HepG2 (cell line): Measurements from ENCODE around the gene GNB3. TPM values are rescaled to one million over a fixed set of nuclear protein-coding genes. Genes with fewer than 3 reads are reported as not detected.
A peak's percentile ranks its signal among the peaks of the same experiment; 100 is the strongest.

ENCODE experiments used
- CCAR2 ChIP-seq: fragments of 200-400 bp; formaldehyde crosslinking; optimal IDR thresholded peaks from 2 replicates; pipeline ENCODE3; 2018; ENCODE audit warnings: low read depth, mild to moderate bottlenecking, low read length, moderate library complexity
- DRAP1 ChIP-seq: IDR thresholded peaks from 2 replicates; pipeline ENCODE4 v1.6.1; 2016; ENCODE audit warnings: missing genetic modification reagents, missing compliant biosample characterization
- HOXA3 ChIP-seq: sonication (generic); formaldehyde crosslinking; IDR thresholded peaks from 2 replicates; pipeline ENCODE4 v1.5.0; 2020; ENCODE audit warnings: missing genetic modification reagents
- HOXA9 ChIP-seq: sonication (generic); formaldehyde crosslinking; IDR thresholded peaks from 2 replicates; pipeline ENCODE4 v1.8.1; 2022; ENCODE audit warnings: missing genetic modification reagents, mild to moderate bottlenecking, moderate library complexity, borderline replicate concordance
- IRF9 ChIP-seq: sonication (generic); formaldehyde crosslinking; IDR thresholded peaks from 2 replicates; pipeline ENCODE4 v1.8.0; 2022; ENCODE audit warnings: missing genetic modification reagents, mild to moderate bottlenecking, borderline replicate concordance
- MAF1 ChIP-seq: sonication (generic); formaldehyde crosslinking; IDR thresholded peaks from 2 replicates; pipeline ENCODE4 v1.5.0; 2020; ENCODE audit warnings: missing genetic modification reagents, borderline replicate concordance
- MED8 ChIP-seq: sonication (generic); formaldehyde crosslinking; IDR thresholded peaks from 2 replicates; pipeline ENCODE4 v1.8.1; 2023; ENCODE audit warnings: mild to moderate bottlenecking, missing genetic modification reagents; ENCODE audit not compliant: insufficient replicate concordance
- MTA3 ChIP-seq: sonication (generic); formaldehyde crosslinking; IDR thresholded peaks from 2 replicates; pipeline ENCODE4 v1.4.0; 2020; ENCODE audit warnings: missing genetic modification reagents
- NFE2 ChIP-seq: sonication (generic); formaldehyde crosslinking; IDR thresholded peaks from 2 replicates; pipeline ENCODE4 v1.4.0; 2020; ENCODE audit warnings: missing genetic modification reagents
- POLR2AphosphoS5 ChIP-seq: IDR thresholded peaks from 2 replicates; pipeline ENCODE4 v1.6.1; 2012; ENCODE audit warnings: low read depth, low read length
- RBFOX2 ChIP-seq: fragments of 200-400 bp; formaldehyde crosslinking; IDR thresholded peaks from 2 replicates; pipeline ENCODE4 v1.6.1; 2017; ENCODE audit warnings: low read depth, mild to moderate bottlenecking, low read length
- REL ChIP-seq: sonication (generic); formaldehyde crosslinking; conservative IDR thresholded peaks from 2 replicates; pipeline ENCODE4 v1.8.0; 2022; ENCODE audit warnings: mild to moderate bottlenecking, missing genetic modification reagents, moderate library complexity
- SAFB2 ChIP-seq: sonication (generic); formaldehyde crosslinking; IDR thresholded peaks from 2 replicates; pipeline ENCODE4 v1.5.1; 2020; ENCODE audit warnings: missing genetic modification reagents, low read depth, mild to moderate bottlenecking, borderline replicate concordance
- SOX6 ChIP-seq, 2 experiments: fragments of 450-650 bp in 1 of 2; sonication (generic) in 1 of 2; formaldehyde crosslinking in 1 of 2; IDR thresholded peaks; 2 replicates each; pipeline versions ENCODE4 v1.4.0 to v1.6.1; 2017 to 2020; ENCODE audit warnings: antibody characterized with exemption in 1 of 2, mild to moderate bottlenecking in 1 of 2, missing genetic modification reagents in 1 of 2
- ZFP90 ChIP-seq: sonication (generic); formaldehyde crosslinking; IDR thresholded peaks from 2 replicates; pipeline ENCODE4 v1.8.0; 2022; ENCODE audit warnings: missing genetic modification reagents, mild to moderate bottlenecking, inconsistent platforms, borderline replicate concordance
- ZNF12 ChIP-seq: sonication (generic); formaldehyde crosslinking; IDR thresholded peaks from 2 replicates; pipeline ENCODE4 v1.5.0; 2020; ENCODE audit warnings: missing genetic modification reagents
- ZNF326 ChIP-seq: sonication (generic); formaldehyde crosslinking; IDR thresholded peaks from 2 replicates; pipeline ENCODE4 v1.4.0; 2020; ENCODE audit warnings: missing genetic modification reagents, borderline replicate concordance
- ZNF547 ChIP-seq: sonication (generic); formaldehyde crosslinking; IDR thresholded peaks from 2 replicates; pipeline ENCODE4 v1.5.1; 2020; ENCODE audit warnings: mild to moderate bottlenecking, missing genetic modification reagents
- ZNF605 ChIP-seq: sonication (generic); formaldehyde crosslinking; IDR thresholded peaks from 2 replicates; pipeline ENCODE4 v1.8.0; 2022; ENCODE audit warnings: mild to moderate bottlenecking, missing genetic modification reagents
- ZNF609 ChIP-seq: sonication (generic); formaldehyde crosslinking; IDR thresholded peaks from 2 replicates; pipeline ENCODE4 v1.4.0; 2020; ENCODE audit warnings: mild to moderate bottlenecking, missing genetic modification reagents, borderline replicate concordance
- ZNF616 ChIP-seq: sonication (generic); formaldehyde crosslinking; IDR thresholded peaks from 2 replicates; pipeline ENCODE4 v1.5.0; 2020; ENCODE audit warnings: low read depth, mild to moderate bottlenecking, missing genetic modification reagents
- ZNF740 ChIP-seq: sonication (generic); formaldehyde crosslinking; IDR thresholded peaks from 2 replicates; pipeline ENCODE4 v1.4.0; 2020; ENCODE audit warnings: missing genetic modification reagents
- ZNF850 ChIP-seq: sonication (generic); formaldehyde crosslinking; conservative IDR thresholded peaks from 2 replicates; pipeline ENCODE4 v1.9.0; 2021; ENCODE audit warnings: mild to moderate bottlenecking, missing genetic modification reagents
- polyA plus RNA-seq, 8 experiments: library from polyadenylated mRNA; depleted of rRNA in 3 of 8; stranded (reverse) in 7 of 8; unstranded in 1 of 8; fragments of >200 nt; fragmentation: Illumina TruSeq in 4 of 8; extraction: Trizol in 4 of 8; gene quantifications; 2 replicates each; pipeline versions ENCODE4 v1.2.1 to v1.2.3, GENCODE V29; 2011 to 2016; ENCODE audit warnings: low read depth in 4 of 8, missing spikeins in 1 of 8, mixed read lengths in 1 of 8; ENCODE audit not compliant: insufficient read depth in 1 of 8
- total RNA-seq, 5 experiments: library from RNA; depleted of rRNA; stranded (reverse); fragments of >200 nt; fragmentation: Illumina TruSeq; extraction: Trizol; gene quantifications; 2 replicates each; pipeline ENCODE4 v1.2.3, GENCODE V29; 2016; ENCODE audit warnings: low read depth in 1 of 5

GNB3 gene
- total and polyA plus RNA-seq, 2 of the 13 experiments (the other 11 are each of a cell fraction or from before 2014, with no cell fraction given), result 1.3 to 3.6 TPM

- TF ChIP-seq ZNF609 (CRISPR knock-in tag), result no peak
- TF ChIP-seq HOXA9 (CRISPR knock-in tag), result no peak
- no peak for TF ChIP-seq ZNF850
- TF ChIP-seq POLR2AphosphoS5, result peak; percentile 61
- no peak for TF ChIP-seq MTA3 (CRISPR knock-in tag)
- TF ChIP-seq ZNF12 (CRISPR knock-in tag), result no peak
- peak; percentile 73; the same call in 1 of the 2 replicates for TF ChIP-seq DRAP1
- TF ChIP-seq ZNF740 (CRISPR knock-in tag), result no peak
- peak; percentile 48; the same call in 1 of the 2 replicates for TF ChIP-seq HOXA3 (CRISPR knock-in tag)
- TF ChIP-seq NFE2, result no peak
- TF ChIP-seq MAF1 (CRISPR knock-in tag), result no peak
- peak; percentile 13 for TF ChIP-seq MED8 (CRISPR knock-in tag)
- peak; percentile 49; the same call in 1 of the 2 replicates for TF ChIP-seq ZNF605 (CRISPR knock-in tag)
- TF ChIP-seq SAFB2 (CRISPR knock-in tag), result no peak; the same call in 1 of the 2 replicates
- peak; percentile 38; the same call in 1 of the 2 replicates for TF ChIP-seq ZNF547 (CRISPR knock-in tag)
- no peak for TF ChIP-seq REL (CRISPR knock-in tag)
- 0 out of 2 replicates have a peak, but pooled peaks have one; percentile 60 for TF ChIP-seq ZFP90
- no peak for TF ChIP-seq IRF9 (CRISPR knock-in tag)
- TF ChIP-seq CCAR2, result no peak
- TF ChIP-seq RBFOX2, result peak; percentile 84
- no peak for TF ChIP-seq SOX6 (IDR thresholded peaks at IDR 0.05)
- TF ChIP-seq SOX6 (CRISPR knock-in tag; IDR thresholded peaks at IDR 0.05), result peak; percentile 48; the same call in 1 of the 2 replicates
- TF ChIP-seq ZNF616 (CRISPR knock-in tag), result no peak
- TF ChIP-seq ZNF326 (CRISPR knock-in tag), result no peak
Observed at GRCh38 chr12:6873094-6874014, 32.6 kb downstream of the GNB3 start, which contains the start of gene SPSB2 (continued).
